CD4-positive, alpha-beta T cell treated with Interleukin-4 for 1 hour (primary cell): ENCODE results near the gene HMCN2.

Source experiments
- DNase-seq, 2 donors: peaks; one replicate each; pipeline ENCODE4 v3.0.0-alpha.2; 2020 to 2022

The HMCN2 gene

GRCh38 chr9:130477564-130477963 lies 212.0 kb downstream of the HMCN2 start:
- DNase-seq: no peak

- no peak for DNase-seq
Measured at GRCh38 chr9:130478152-130478551, 212.6 kb downstream of the HMCN2 start.

- DNase-seq: no peak
Measured at GRCh38 chr9:130478736-130479575, 213.4 kb downstream of the HMCN2 start.

GRCh38 chr9:130479587-130479986 lies 214.0 kb downstream of the HMCN2 start:
- DNase-seq: no peak

- no peak for DNase-seq
Measured at GRCh38 chr9:130480673-130481072, 215.1 kb downstream of the HMCN2 start.

GRCh38 chr9:130482463-130482862 lies 216.9 kb downstream of the HMCN2 start:
- no peak for DNase-seq

GRCh38 chr9:130483371-130483971 lies 217.9 kb downstream of the HMCN2 start:
- DNase-seq: no peak
